NCI-H128 (cell line): ENCODE measurements around the gene NSUN4.
"Not testable (repeated sequence)": the region's sequence is repeated elsewhere in the genome, so short reads cannot be mapped to it uniquely, and the experiment has no call there.

ENCODE experiments used
- DNase-seq: peaks from one replicate; lab custom pipeline; 2025; ENCODE audit not compliant: unreplicated experiment; lab: John Stamatoyannopoulos, UW

The NSUN4 gene

DNA sequence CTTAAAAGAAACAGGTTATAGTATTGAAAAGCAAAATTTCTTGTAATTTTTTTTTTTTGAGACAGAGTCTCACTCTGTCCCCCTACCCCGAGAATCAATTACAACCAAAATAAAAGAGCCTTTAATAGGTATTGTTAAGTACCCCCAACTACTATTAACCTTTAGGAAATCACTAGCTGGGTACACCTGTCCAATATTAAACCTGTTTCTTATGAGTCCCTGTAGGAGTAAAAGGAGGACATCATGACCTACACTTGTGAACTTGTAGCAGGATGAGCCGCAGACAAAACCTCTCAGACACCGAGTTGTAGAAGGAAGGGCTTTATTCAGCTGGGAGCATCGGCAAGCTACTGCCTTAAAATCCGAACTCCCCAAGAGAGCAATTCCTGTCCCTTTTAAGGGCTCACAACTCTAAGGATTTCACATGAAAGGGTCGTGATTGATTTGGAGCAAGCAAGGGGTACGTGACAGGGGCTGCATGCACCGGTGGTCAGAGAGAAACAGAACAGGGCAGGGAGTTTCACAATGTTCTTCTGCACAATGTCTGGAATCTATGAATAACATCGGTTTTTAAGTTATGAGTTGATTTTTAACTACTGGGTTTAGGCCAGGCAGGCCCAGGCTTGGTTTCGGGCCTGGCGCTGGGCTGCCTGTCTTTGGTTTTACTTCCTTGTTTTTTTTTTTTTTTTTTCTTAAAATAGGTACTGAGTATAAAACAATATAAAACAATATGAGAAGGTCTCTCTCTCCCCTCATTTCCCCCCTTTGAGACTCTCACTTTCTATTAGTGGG is 15.1 kb upstream of the NSUN4 start:
- DNase-seq = not testable (repeated sequence)

DNA sequence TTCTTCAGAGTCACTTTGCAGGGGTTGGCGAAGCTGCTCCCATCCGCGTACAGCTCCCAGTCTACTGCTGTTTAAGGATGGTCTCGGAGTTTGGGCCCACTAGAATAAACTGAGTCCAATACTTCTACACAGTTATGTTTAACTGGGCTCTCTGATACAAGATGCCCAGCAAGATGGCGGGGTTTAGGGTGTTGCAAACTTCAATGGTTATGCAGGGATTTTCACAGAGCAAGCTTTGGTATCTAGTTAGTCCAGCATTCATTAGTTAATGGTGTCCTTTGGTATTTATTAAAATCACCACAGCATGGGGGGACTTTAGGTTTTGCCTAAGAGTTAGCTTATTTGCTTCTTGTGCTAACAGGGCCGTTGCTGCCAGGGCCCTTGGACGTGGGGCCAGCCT is 12.4 kb upstream of the NSUN4 start:
- not testable (repeated sequence) for DNase-seq

DNA sequence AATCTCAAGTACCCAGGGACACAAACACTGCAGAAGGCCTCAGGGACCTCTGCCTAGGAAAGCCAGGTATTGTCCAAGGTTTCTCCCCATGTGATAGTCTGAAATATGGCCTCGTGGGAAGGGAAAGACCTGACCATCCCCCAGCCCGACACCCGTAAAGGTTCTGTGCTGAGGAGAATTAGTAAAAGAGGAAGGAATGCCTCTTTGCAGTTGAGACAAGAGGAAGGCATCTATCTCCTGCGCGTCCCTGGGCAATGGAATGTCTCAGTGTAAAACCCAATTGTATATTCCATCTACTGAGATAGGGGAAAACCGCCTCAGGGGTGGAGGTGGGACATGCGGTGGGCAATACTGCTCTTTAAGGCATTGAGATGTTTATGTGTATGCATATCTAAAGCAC is 10.8 kb upstream of the NSUN4 start:
- not testable (repeated sequence) for DNase-seq

DNA sequence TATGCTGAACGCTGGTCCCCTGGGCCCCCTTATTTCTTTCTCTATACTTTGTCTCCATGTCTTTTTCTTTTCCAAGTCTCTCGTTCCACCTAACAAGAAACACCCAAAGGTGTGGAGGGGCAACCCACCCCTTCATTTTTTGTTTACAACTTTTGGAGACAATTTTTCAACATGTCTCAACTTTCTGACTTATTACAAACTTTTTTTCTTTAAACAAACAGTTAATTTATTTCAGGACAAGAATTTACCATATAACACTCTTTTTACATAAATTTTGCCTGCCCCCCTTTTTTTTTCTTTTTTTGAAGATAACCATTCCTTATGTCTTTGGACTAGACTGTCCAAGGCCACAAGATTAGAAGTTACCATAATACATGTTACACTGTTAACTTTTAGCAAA is 10.2 kb upstream of the NSUN4 start:
- DNase-seq = not testable (repeated sequence)

DNA sequence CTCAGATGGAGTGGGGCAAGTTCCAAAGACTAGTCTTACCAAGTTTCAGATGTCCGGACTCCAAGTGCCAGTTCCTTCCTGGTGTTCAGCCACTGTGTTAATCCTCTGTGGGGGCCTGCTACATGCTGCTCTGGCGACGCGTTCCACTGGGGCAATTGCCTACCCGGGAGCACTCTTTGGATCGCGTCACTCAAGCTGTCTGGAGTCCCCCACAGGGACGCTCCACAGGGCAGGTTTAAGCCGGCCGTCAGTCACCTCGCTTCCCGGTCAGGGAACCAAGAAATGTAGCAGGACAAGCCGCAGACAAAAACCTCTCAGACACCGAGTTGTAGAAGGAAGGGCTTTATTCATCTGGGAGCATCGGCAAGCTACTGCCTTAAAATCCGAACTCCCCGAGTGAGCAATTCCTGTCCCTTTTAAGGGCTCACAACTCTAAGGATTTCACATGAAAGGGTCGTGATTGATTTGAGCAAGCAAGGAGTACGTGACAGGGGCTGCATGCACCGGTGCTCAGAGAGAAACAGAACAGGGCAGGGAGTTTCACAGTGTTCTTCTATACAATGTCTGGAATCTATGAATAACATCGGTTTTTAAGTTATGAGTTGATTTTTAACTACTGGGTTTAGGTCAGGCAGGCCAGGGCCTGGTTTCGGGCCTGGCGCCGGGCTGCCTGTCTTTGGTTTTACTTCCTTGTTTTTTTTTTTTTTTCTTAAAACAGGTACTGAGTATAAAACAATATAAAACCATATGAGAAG is 8.6 kb upstream of the NSUN4 start:
- not testable (repeated sequence) for DNase-seq

DNA sequence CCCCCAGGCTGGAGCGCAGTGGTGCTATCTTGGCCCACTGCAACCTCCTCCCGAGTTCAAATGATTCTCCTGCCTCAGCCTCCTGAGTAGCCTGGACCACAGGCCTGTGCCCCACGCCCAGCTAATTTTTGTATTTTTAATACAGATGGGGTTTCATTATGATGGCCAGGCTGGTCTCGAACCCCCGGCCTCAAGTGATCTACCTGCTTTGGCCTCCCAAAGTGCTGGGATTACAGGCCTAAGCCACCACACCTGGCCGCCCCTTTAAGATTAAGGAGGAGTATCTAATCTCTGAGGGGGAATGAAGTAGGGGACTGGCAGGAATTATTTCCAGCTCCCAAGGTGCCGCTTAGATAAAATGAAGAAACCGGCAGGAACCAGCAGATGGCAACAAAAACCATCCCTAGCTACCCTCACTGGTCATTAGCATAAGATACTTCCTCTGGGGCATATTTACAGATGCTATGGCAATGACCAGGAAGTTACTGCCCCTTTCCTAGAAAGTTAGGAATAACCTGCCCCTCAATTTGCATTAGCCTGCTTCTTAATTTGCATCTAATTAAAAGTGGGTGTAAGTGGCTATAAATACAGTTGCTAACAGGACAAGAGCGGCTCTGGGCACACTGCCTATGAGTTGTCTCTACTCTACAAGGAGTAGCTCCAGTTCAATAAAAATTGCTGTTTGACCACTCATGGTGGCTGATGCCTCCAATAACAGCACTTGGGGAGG is 7.1 kb upstream of the NSUN4 start:
- no peak for DNase-seq

DNA sequence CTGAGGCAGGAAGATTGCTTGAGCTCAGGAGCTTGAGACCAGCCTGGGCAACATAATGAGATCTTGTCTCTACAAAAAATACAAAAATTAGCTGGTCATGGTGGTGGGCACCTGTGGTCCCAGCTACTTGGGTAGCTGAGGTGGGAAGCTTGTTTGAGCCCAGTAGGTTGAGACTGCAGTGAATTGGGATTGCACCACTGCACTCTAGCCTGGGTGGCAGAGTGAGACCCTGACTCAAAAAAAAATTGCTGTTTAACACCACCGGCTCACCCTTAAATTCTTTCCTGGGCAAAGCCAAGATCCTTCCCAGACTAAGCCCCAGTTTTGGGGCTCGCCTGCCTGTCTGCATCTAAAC is 6.6 kb upstream of the NSUN4 start:
- no peak for DNase-seq

DNA sequence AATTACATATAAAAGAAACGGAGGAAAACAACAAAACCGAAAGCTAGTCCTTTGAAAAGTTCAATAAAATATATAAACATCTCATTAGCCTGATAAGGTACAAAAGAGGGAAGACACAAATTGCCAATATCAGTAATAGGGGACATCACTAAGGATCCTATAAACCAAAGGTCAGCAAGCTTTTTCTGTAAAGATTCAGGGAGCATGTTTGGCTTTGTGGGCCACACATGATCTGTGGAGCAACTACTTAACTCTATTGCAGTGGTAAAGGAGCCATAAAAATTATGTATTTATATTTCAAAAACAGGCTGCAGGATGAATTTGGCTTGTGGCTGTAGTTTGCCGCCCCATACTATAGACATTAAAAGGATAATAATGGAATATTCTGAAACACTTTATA is 5.5 kb upstream of the NSUN4 start:
- no peak for DNase-seq

DNA sequence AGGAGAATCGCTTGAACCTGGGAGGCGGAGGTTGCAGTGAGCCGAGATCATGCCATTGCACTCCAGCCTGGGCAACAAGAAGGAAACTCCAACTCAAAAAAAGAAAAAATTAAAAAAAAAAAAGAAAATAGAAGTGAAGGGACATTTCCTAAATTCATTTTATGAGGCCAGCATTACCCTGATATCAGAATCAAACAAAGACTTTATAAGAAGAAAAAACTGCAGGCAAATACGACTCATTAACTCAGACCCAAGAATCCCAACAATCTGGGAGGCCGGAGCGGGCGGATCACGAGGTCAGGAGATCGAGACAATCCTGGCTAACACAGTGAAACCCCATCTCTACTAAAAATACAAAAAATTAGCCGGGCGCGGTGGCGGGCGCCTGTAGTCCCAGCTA is 3.2 kb upstream of the NSUN4 start:
- not testable (repeated sequence) for DNase-seq

DNA sequence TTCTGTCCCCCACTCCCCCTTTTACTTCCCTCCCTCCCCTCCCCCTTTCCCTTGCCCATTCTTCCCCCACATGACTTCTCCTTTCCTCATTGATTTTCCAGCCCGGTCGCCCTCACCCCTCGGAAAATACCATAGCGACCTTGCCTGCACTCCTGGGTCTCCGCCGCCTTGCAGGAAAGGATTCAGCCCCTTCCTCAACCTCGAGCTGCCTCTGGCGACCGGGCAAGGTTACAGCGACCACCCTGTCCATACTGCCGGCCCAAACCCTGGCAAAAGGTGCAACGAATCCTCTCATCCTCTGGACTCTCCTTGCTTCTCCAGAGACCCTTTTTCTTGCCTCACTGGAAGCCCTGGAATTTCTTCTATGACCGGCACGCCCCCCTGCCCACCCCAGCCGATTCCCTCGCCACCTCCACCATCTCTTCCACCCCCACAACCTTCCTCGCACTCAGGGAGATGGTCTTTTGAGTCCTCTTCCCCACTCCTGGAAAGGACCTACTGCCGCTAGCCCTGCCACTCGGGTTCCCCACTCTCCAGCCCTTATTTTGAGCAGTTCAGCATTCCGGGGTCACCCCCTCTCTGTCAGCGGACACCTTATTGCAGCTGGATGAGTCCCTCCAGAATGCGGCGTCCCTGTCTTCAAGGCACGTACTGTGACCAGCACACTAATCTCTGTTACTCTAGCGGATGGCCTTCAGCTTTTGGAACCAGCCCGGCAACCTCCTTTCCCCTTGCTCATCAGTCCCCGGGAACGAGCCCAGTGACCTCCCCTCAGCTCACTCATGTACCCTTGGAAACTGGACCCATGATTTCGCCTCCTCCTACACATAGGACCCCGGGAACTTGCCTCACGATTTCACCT is 846 bp downstream of the NSUN4 start:
- DNase-seq = no peak

DNA sequence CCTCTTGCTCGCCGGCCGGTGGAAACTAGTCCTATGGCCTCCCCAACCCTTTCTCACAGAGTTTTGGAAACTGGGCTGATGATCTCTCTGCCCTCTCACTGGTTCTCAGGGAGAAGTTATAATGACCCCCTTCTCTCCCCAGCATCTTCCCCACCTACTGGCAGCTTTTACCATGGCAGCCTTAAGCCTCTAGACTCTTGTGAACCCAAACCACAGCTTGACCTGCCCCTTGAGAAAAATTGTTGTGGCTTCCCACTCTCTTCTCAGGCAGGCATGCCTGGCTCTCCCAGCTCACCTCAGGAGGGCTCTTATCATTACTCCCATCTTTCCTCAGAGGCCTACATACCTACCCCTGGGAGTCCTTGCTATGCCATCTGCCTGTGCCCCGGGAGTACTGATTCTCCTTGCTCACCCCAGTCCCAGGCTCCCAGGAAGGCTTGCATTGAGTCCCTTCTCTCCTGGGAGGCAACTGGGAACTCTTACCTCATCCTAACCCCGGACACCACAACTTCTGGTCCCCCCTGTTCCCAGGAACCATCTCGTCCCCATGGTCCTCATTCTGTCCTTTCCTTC is 1.6 kb downstream of the NSUN4 start:
- DNase-seq = no peak

DNA sequence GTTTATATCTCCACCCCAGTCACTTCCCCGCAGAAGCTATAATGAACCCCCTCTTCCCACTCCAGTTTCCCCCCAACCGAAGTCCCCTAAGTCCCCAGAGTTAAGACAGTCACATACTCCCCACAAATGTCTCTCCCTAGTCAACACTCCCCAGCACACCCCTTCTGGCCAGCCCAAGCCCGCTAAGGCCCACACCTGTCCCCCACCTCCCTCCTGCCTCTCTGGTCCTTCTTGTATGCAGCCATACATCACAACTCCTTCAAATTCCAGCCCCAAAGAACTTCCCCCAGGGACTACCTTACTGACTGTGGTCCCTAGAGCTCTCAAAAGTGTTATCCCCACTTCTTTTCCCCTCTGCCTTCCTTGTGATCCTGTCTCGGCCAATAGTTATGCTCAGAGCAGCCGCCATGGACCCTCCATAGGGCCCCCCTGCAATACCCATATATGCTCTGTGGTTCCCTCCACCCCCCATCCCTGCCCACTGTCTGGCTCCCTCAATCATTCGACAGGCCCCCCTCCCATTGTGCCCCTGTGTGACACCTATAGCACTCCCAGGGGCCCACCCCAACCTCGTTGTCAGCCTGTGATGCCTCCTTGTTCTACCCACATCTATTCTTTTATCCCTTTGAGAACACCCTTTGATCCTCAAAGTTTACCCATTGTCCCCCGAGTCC is 2.2 kb downstream of the NSUN4 start:
- DNase-seq = no peak

DNA sequence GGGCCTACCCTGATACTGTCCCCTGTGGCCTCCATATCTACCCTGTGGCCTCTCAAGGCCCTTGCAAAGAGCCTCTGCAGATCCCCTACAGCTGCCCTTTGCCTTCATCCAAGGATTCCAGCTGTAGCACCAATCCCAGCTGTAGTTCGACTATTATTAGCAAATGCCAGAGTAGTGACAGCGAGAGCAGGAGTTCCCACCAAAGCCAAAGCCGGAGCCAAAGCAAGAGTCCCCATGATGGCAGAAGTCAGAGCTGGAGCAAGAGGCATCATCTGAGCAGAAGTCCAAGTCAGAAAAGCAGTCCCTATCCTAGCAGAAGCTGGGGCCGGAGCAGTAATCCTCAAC is 2.7 kb downstream of the NSUN4 start:
- DNase-seq = no peak

DNA sequence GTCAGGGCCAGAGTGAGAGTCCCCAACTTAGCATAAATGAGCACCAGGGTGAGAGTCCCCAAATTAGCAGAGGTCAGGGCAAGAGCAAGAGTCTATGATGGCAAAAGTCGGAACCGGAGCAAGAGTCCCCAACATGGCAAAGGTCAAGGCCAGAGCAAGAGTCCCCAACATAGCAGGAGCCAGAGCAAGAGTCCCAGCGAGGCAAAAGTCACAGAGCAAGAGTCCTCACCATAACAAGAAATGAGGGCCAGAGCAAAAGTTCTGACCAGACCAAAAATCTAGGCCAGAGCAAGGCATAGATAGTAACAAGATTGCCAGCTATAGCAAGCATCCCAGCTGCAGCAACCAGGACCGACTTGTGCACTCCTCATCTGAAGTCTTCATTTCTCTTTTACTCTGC is 3.1 kb downstream of the NSUN4 start:
- DNase-seq = no peak

DNA sequence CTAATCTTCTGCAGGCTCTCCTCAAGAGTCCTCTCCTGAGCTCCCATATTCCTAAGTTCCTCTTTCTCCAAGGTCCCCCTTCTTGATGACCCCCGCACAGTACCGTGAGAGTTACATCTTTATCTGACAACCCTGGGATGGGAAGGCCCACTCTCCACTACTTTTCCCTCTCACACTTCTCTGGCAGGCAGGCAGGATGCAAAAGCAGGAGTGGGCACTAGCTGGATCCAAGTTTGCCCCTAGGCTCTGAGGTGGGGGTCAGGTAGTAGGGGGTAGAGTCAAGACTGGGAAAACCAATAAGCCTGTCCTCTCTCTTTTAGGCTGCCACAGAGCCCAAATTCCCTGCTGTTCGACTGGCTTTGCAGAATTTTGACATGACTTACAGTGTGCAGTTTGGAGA is 3.9 kb downstream of the NSUN4 start:
- DNase-seq = no peak

DNA sequence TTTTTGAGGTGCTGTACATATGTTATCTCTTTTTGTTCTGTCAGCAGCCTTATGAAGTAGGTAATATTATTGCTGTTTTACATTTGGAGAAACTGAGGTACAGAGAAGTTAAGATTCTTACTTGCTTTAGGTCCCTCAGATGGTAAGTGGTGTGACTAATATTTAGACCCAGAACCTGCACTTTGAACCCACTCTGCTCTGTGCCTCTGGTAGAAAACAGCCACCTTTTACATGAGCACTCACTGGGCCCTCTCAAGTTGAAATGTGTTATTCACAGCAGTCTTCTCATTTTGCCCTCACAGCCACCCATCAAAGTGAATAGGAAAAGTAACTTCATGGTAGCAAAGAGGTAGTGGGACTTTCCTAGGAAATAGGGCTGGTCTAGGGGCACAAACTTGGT is 4.7 kb downstream of the NSUN4 start:
- DNase-seq = no peak

DNA sequence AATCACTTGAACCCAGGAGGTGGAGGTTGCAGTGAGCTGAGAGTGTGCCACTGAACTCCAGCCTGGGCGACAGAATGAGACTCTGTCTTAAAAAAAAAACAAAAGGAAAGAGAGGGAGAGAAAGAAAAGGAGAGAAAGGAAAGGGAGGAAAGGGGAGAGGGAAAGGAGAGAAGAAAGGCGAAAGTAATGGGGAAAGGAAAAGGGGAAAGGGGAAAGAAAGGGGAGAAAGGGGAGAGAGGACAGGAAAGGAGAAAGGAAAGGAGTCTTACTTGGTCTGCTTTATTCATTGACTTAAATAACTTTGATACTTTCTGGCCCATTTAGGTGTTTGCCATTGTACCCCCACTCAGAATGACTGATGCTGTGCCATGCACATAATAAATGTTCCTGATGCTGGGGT is 11.8 kb downstream of the NSUN4 start:
- DNase-seq = no peak

DNA sequence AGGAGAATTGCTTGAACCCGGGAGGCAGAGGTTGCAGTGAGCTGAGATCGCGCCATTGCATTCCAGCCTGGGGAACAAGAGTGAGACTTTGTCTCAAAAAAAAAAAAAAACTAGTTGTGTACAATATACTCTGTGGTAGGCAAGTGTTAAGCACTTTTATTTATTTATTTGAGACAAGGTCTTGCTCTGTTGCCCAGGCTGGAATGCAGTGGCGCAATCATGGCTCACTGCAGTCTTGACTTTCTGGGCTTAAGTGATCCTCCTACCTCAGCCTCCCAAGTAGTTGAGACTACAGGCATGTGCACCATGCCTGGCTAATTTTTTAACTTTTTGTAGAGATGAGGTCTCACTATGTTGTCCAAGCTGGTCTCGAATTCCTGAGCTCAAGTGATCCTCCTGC is 15.3 kb downstream of the NSUN4 start:
- DNase-seq = not testable (repeated sequence)

DNA sequence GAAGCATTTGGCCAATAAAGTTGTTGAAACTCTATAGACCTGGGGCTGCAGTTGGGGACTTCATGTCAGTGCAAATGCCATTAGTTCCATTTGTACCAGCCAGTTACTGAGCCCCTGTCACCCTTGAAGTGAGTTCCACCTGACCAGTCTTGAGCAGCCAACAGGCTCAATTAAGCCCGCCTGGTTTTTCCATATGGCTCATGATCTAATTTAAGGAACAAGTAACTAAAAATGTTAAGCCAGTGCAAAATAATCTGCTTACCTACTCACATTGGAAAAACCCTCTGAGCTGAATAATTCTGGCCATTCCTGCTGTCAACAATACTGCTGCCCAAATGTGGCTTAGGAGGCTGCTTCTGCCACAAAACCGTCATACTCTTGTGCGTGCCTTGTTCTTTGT is 21.6 kb downstream of the NSUN4 start:
- DNase-seq = no peak

DNA sequence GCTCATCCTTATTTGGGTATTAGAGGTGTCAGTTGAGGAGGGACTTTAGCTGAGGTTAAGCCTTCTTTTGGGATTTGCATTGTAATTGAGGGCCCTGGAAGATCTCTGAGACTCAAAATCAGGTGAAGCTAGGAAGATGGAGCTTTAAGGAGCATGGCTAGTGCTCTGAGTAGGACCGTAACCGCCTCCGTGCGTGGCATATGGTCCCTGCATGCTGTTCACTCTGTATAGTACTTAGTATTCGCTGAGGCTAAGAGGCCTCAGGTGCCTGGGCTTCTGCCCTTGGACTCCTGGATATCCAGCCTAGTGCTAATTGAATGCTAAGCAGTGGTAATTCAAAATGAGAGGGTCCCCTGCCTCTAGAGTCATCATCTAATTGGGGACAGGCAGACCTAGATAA is 22.5 kb downstream of the NSUN4 start:
- no peak for DNase-seq
